K562 (cell line): ENCODE results near the gene CTU1. TPM values are rescaled to one million over a fixed set of nuclear protein-coding genes. Genes with fewer than 3 reads are reported as not detected.

Experiments
- BHLHE40 ChIP-seq: IDR thresholded peaks from 2 replicates; pipeline ENCODE4 v1.6.1; 2011; ENCODE audit warnings: low read length, improper control_type of control experiment
- CCNT2 ChIP-seq: IDR thresholded peaks from 2 replicates; pipeline ENCODE4 v1.6.1; 2011; ENCODE audit warnings: borderline replicate concordance, low read depth, mild to moderate bottlenecking, moderate library complexity, mixed read lengths, low read length; ENCODE audit not compliant: insufficient read length; ENCODE audit errors: extremely low read depth
- CREB5 ChIP-seq: fragments of 250-450 bp; sonication (Bioruptor Pico); IDR thresholded peaks from 2 replicates; pipeline ENCODE4 v1.5.0; 2020; ENCODE audit warnings: mild to moderate bottlenecking
- FOXJ3 ChIP-seq: sonication (generic); formaldehyde crosslinking; IDR thresholded peaks from 2 replicates; pipeline ENCODE4 v1.4.0; 2020; ENCODE audit warnings: mild to moderate bottlenecking, missing genetic modification reagents
- HOXB6 ChIP-seq: fragments of 250-450 bp; sonication (Bioruptor Pico); IDR thresholded peaks from 2 replicates; pipeline ENCODE4 v1.5.1; 2022; ENCODE audit warnings: mild to moderate bottlenecking, borderline replicate concordance
- MED1 ChIP-seq: sonication (generic); formaldehyde crosslinking; IDR thresholded peaks from 2 replicates; pipeline ENCODE4 v1.8.1; 2023; ENCODE audit warnings: missing genetic modification reagents, borderline replicate concordance
- MEF2D ChIP-seq: conservative IDR thresholded peaks from 2 replicates; pipeline ENCODE4 v1.6.1; 2016; ENCODE audit warnings: low read depth, missing genetic modification characterization, missing compliant biosample characterization
- RFX7 ChIP-seq: fragments of 250-450 bp; sonication (Bioruptor Pico); IDR thresholded peaks from 2 replicates; pipeline ENCODE4 v1.5.1; 2021; ENCODE audit warnings: mild to moderate bottlenecking
- SMARCA4 ChIP-seq: fragments of 450-650 bp; IDR thresholded peaks from 2 replicates; pipeline ENCODE4 v1.6.1; 2016
- SNIP1 ChIP-seq: fragments of 450-650 bp; IDR thresholded peaks from 2 replicates; pipeline ENCODE4 v1.7.1; 2017; ENCODE audit warnings: low read depth, mild to moderate bottlenecking
- XRCC4 ChIP-seq: IDR thresholded peaks from one replicate; pipeline ENCODE4 v1.6.1; 2011; ENCODE audit not compliant: insufficient read depth, insufficient read length; ENCODE audit errors: extremely low read depth
- ZNF175 ChIP-seq: fragments of 200-800 bp; sonication (Bioruptor generic); IDR thresholded peaks from 2 replicates; pipeline ENCODE4 v1.6.1; 2016; ENCODE audit warnings: low read depth, mild to moderate bottlenecking, missing genetic modification characterization, missing compliant biosample characterization
- polyA plus RNA-seq, 8 experiments: library from polyadenylated mRNA; depleted of rRNA in 4 of 8; stranded (reverse) in 5 of 8; unstranded in 3 of 8; fragments of >200 nt; fragmentation: Nextera tagmentation in 2 of 8; fragmentation: Illumina TruSeq in 1 of 8; extraction: Ambion mirVana in 2 of 8; extraction: Trizol in 1 of 8; gene quantifications; 2 replicates each; pipeline versions ENCODE4 v1.2.1 to v1.2.3, GENCODE V29; 2011 to 2014; ENCODE audit warnings: inconsistent platforms in 1 of 8, missing spikeins in 1 of 8
- total RNA-seq, 7 experiments: library from RNA; depleted of rRNA in 6 of 7; stranded (reverse); fragments of >200 nt in 6 of 7; fragmentation: Illumina TruSeq in 2 of 7; extraction: Trizol in 2 of 7; gene quantifications; 2 replicates each; pipeline versions ENCODE4 v1.2.1 to v1.2.3, GENCODE V29; 2011 to 2021; ENCODE audit warnings: low replicate concordance in 1 of 7
- TF ChIP-seq, protein P1 (sequence below): sonication (generic); formaldehyde crosslinking; IDR thresholded peaks from 2 replicates; pipeline ENCODE4 v1.8.0; 2023; ENCODE audit warnings: missing genetic modification reagents, mild to moderate bottlenecking, borderline replicate concordance
- TF ChIP-seq, protein P2 (sequence below): fragments of 250-450 bp; sonication (Bioruptor Pico); IDR thresholded peaks from 2 replicates; pipeline ENCODE4 v1.5.0; 2021
- TF ChIP-seq, protein P3 (sequence below): fragments of 250-450 bp; sonication (Bioruptor Pico); IDR thresholded peaks from 2 replicates; pipeline ENCODE4 v1.4.0; 2020; ENCODE audit warnings: borderline replicate concordance

CTU1 gene
- total and polyA plus RNA-seq, 9 of the 15 experiments (the other 6 are each of a cell fraction or from before 2014, with no cell fraction given), result 0.03 to 18.4 (median 2.3) TPM; not detected in 1

DNA sequence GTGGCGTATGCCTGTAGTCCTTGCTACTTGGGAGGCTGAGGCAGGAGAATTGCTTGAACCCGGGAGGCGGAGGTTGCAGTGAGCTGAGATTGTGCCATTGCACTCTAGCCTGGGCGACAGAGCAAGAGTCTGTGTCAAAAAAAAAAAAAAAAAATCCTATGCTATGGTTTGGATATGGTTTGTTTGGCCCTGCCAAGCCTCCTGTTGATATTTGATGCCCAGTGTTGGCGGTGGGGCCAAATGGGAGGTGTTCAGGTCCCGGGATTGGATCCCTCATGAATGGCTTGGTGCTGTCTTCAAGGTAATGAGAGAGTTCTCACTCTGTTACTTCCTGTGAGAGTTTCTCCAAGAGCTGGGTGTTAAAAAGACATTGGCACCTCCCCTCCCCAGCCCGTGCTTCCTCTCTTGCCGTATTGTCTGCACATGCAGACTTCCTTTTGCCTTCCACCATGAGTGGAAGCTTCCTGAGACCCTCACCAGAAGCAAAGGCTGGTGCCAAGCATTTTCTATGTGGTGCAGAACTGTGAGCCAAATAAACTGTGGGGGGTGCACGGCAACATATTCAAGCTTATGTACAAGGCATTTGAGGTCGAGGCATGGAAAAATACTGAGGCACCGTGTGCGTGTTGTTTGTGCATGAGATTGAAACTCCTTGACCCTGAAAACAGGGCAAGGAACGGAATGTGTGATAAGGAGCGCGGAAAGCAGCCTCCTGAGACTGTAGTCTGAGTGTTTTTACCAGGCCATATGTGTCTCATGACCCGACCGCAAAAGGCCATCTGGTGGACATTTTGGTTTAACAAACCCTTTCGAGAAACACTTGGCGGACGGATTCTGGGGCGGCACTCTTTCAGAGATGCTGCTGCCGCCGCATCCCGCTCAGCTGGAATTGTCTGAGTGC lies 23.8 kb upstream of the CTU1 start (continued):
- TF ChIP-seq XRCC4 (no peak), CREB5 (no peak), RFX7 (CRISPR knock-in tag) (no peak), MED1 (CRISPR knock-in tag) (no peak), FOXJ3 (CRISPR knock-in tag) (no peak), ZNF175 (CRISPR knock-in tag) (peak; percentile 42; the same call in 1 of the 2 replicates), MEF2D (tag) (0 out of 2 replicates have a peak, but pooled peaks have one; percentile 23), CCNT2 (no peak), HOXB6 (CRISPR knock-in tag) (no peak), SMARCA4 (peak; percentile 67; the same call in 1 of the 2 replicates), BHLHE40 (peak; percentile 41; the same call in 1 of the 2 replicates), SNIP1 (no peak)
- TF ChIP-seq, protein P1, sequence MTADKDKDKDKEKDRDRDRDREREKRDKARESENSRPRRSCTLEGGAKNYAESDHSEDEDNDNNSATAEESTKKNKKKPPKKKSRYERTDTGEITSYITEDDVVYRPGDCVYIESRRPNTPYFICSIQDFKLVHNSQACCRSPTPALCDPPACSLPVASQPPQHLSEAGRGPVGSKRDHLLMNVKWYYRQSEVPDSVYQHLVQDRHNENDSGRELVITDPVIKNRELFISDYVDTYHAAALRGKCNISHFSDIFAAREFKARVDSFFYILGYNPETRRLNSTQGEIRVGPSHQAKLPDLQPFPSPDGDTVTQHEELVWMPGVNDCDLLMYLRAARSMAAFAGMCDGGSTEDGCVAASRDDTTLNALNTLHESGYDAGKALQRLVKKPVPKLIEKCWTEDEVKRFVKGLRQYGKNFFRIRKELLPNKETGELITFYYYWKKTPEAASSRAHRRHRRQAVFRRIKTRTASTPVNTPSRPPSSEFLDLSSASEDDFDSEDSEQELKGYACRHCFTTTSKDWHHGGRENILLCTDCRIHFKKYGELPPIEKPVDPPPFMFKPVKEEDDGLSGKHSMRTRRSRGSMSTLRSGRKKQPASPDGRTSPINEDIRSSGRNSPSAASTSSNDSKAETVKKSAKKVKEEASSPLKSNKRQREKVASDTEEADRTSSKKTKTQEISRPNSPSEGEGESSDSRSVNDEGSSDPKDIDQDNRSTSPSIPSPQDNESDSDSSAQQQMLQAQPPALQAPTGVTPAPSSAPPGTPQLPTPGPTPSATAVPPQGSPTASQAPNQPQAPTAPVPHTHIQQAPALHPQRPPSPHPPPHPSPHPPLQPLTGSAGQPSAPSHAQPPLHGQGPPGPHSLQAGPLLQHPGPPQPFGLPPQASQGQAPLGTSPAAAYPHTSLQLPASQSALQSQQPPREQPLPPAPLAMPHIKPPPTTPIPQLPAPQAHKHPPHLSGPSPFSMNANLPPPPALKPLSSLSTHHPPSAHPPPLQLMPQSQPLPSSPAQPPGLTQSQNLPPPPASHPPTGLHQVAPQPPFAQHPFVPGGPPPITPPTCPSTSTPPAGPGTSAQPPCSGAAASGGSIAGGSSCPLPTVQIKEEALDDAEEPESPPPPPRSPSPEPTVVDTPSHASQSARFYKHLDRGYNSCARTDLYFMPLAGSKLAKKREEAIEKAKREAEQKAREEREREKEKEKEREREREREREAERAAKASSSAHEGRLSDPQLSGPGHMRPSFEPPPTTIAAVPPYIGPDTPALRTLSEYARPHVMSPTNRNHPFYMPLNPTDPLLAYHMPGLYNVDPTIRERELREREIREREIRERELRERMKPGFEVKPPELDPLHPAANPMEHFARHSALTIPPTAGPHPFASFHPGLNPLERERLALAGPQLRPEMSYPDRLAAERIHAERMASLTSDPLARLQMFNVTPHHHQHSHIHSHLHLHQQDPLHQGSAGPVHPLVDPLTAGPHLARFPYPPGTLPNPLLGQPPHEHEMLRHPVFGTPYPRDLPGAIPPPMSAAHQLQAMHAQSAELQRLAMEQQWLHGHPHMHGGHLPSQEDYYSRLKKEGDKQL (CRISPR knock-in tag), result no peak
- TF ChIP-seq, protein P2, sequence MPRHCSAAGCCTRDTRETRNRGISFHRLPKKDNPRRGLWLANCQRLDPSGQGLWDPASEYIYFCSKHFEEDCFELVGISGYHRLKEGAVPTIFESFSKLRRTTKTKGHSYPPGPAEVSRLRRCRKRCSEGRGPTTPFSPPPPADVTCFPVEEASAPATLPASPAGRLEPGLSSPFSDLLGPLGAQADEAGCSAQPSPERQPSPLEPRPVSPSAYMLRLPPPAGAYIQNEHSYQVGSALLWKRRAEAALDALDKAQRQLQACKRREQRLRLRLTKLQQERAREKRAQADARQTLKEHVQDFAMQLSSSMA (CRISPR knock-in tag), result no peak
- TF ChIP-seq, protein P3, sequence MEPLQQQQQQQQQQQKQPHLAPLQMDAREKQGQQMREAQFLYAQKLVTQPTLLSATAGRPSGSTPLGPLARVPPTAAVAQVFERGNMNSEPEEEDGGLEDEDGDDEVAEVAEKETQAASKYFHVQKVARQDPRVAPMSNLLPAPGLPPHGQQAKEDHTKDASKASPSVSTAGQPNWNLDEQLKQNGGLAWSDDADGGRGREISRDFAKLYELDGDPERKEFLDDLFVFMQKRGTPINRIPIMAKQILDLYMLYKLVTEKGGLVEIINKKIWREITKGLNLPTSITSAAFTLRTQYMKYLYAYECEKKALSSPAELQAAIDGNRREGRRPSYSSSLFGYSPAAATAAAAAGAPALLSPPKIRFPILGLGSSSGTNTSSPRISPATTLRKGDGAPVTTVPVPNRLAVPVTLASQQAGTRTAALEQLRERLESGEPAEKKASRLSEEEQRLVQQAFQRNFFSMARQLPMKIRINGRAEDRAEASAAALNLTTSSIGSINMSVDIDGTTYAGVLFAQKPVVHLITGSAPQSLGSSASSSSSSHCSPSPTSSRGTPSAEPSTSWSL (CRISPR knock-in tag), result no peak
